HG03558 (cell line): ENCODE data around the gene SLC10A7.

Experiments
- ATAC-seq: cut with Tn5 transposase; IDR thresholded peaks from one replicate; pipeline ENCODE4 v1.9.1; 2021; ENCODE audit warnings: moderate number of reproducible peaks; ENCODE audit not compliant: unreplicated experiment; ENCODE audit errors: extremely low read depth

The SLC10A7 gene

GRCh38 chr4:146238107-146238506, 283.6 kb downstream of the SLC10A7 start:
- ATAC-seq: no peak

DNA sequence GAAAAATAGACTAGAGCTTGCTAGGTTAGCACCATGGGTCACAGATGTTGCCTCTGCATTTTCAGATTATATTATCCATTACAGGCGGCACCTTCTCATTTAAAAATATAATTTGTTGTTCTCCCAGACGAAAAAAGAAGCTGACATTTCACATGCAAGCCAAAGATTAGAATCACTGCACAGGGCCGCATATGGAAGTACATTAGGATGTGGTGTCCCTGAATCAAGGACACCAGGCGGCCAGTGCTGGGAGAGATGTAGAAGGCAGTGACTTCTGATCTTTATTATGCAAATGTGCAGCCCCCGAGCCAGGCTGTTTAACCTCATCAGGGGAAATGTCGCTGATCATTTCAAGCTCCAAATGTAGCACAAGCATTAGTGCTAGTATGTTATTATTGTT, 284.6 kb downstream of the SLC10A7 start:
- ATAC-seq: no peak

DNA sequence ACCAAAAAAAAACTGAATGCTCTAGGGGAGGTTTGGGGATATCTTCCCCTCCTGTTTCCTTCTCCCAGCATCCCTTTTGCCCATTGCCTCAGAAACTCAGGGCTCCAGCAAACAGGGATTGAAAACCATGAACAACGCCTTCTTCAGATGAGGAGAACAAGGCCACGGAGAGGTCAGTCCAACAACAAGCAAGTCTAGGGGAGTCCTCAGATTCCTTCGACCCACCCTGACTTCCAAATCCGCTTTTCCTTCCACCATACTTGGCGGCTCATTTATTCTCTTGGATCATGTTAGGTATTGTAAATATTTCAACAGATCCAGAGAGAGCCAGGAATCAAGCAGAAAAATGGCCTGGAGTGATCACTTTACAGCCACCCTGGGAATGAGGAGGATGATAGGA, 285.5 kb downstream of the SLC10A7 start:
- ATAC-seq: no peak

DNA sequence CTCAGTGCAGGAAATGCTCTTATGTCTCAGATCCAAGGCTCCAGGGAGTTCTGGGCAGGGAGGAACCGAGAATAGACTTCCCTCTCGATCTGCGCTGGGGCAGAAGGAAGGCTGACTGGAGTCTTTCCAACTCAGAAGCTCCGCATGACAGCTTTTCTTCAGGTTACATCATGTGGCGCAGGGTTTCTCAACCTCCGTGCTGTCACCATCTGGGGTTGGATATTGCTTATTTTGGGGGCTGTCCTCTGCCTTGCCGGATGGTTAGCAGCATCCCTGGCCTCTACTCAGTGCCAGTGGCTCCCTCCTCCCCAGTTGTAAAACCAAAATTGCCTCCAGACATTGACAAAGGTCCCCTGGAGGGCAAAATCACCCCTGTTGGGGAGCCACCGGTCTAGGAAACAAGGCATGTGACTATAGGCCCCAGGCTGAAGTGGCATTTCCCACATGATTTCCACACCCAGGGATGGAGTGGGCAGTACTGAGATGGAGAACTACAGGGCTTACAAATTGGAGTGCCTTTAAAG, 286.0 kb downstream of the SLC10A7 start:
- no peak for ATAC-seq

DNA sequence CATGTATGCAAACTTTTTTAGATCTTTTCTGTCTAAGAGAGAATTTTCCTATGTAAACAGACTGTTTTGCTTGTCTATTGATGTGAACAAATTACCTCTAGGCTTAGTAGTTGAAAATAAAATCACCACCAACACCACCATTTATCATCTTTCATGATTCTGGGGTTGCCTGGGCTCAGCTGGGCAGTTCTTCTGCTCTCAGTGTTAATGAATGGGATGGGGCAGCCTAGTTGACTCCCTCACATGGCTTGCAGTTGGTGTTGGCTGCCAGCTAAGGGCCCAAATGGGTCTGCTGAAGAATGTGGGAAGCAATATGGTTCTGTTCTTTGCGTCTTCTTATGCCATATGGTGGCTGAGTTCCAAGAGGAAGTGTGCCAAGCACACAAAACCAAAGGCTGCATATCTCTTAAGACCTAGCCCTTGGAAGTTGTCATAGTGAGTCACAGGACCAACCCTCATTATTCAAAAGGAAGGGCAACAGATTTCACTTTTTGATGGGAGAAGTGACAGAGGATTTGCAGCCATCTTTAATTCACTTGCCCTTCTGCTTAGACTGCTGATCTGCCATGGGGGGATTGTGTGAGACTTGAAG, 289.5 kb downstream of the SLC10A7 start:
- no peak for ATAC-seq

DNA sequence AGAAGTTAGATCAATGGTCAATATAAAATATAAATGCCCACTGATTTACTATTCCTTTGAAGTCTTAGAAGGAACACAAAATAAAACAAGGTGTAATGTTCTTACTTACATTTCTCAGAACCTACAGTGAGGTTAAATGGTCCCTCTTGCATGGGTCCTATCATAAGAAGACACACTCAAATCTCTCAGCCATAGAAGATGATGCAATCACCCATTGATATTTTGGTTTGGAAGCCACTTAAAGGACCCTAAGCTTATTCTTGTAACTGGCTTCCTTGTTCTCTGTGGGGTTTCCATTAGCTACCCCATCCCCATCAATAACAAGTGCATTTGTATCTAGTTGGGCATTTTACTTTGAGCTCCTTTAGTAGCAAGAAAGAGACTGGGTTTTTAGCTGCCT, 292.3 kb downstream of the SLC10A7 start:
- ATAC-seq: no peak

- no peak for ATAC-seq
Measured at GRCh38 chr4:146224326-146224966, 297.3 kb downstream of the SLC10A7 start.

DNA sequence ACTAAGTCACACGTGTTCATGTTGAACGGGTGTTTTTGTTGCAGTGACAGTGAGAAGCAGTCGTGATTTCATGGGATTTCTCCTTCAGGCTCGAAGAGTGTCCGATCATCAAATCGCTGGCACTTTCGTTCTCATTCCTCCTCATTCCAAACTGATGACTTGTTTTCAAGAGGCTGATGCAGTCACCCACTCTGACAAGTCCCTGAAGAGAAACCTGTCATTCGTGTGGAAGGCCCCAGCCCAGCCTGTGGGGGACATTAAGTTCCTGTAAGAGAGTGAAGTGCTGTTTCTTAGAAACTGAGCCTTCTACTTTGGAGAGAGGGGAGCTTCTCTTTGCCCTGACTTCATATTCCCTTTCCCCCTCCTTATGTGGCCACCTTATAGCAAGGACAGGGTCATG, 299.4 kb downstream of the SLC10A7 start:
- ATAC-seq: no peak

GRCh38 chr4:146214238-146214637, 307.5 kb downstream of the SLC10A7 start, which contains the start of gene REELD1:
TSS of gene REELD1 (plus strand) at chr4:146214538. CDS start at chr4:146216953, 2,415 bp downstream.
- ATAC-seq: no peak

GRCh38 chr4:146212781-146213180, 309.0 kb downstream of the SLC10A7 start:
- ATAC-seq: no peak

DNA sequence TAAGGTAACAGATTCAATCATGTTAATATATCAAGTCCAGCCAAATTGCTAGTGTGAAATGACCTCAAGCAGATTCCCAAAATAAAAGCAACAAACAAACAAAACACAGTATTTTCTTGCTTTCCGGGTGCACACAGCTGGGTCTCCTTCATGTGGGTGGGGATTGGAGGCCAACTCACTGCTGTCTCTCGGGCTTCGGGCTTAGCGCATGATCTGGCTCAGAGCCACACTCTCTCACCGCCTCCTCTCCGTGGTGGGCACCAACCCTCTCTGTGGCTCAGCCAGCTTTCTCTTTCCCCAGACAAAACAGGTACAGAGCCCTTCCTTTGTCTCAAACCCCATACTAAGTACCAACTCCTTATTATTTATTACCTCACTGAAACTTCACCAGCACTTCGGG, 310.3 kb downstream of the SLC10A7 start:
- ATAC-seq: no peak

DNA sequence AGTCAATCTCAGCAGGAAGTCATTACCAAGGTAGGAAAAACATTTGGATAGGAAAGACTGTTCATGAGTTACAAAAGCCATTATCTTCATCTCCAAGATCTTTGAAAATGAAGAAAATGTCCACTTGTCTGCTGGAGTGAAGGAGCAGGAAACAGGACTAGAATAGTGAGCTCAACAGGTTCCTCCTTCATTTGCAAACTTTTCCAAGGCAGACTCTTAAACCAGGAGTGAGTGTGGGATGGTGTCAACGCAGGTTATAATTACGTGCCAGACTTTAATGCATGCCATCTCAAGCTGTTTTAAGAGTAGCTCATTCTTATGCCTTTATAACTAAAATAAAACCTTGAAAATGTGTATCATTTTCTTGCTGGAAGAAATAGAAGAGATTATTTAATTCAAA, 310.9 kb downstream of the SLC10A7 start:
- no peak for ATAC-seq

DNA sequence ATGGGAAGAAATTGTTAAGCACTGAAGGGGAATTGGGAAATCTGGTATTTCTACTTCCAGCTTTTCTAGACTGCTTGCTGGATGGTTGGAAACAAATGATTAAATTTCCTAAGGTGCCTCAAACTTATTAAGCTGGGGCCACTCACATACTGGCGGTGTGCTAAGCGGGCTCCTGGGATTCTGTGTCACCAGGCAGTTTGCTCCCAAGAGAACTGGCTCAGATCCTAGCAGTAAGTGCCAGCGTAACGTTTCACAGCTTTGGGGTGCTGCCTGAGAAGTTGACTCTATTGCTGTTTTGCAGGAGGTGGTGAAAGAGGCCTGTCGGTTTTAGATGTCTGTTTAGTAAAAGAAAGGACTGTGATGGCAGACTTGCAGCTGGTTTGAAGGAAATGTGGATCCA, 314.3 kb downstream of the SLC10A7 start:
- ATAC-seq: no peak
